Activated CD4-positive, alpha-beta memory T cell treated with anti-CD3 and anti-CD28 coated beads for 36 hours (primary cell): ENCODE data around the gene SPRED3. TPM values are rescaled to one million over a fixed set of nuclear protein-coding genes. Genes with fewer than 3 reads are reported as not detected.
"Not testable (repeated sequence)": the region's sequence is repeated elsewhere in the genome, so short reads cannot be mapped to it uniquely, and the experiment has no call there.

ENCODE experiments used
- CTCF ChIA-PET: fragments of 350-600 bp; sonication (Branson Sonifier 250); formaldehyde crosslinking; loops from one replicate; lab custom pipeline; 2021; ENCODE audit warnings: antibody characterized with exemption, inconsistent platforms; lab: Charles Lee
- POLR2A ChIA-PET: fragments of 350-600 bp; sonication (Branson Sonifier 250); formaldehyde crosslinking; loops from one replicate; lab custom pipeline; 2021; ENCODE audit warnings: antibody characterized with exemption; lab: Charles Lee
- DNase-seq: peaks from one replicate; pipeline ENCODE4 v3.0.0-alpha.2; 2020
- H3K27ac Mint-ChIP-seq: one replicate; pipeline ENCODE4 v1.8.0; 2021; ENCODE audit warnings: mixed read lengths
- H3K27me3 Mint-ChIP-seq: one replicate; pipeline ENCODE4 v1.8.0; 2021; ENCODE audit warnings: mixed read lengths
- H3K36me3 Mint-ChIP-seq: one replicate; pipeline ENCODE4 v1.8.0; 2021; ENCODE audit warnings: mixed read lengths
- H3K4me1 Mint-ChIP-seq: one replicate; pipeline ENCODE4 v1.8.0; 2021; ENCODE audit warnings: low read depth, mixed read lengths
- H3K4me3 Mint-ChIP-seq: one replicate; pipeline ENCODE4 v1.8.0; 2021; ENCODE audit warnings: mild to moderate bottlenecking, mixed read lengths
- H3K9me3 Mint-ChIP-seq: one replicate; pipeline ENCODE4 v1.8.0; 2021; ENCODE audit warnings: mixed read lengths
- intact Hi-C: fragments of 100-400 bp; cut with micrococcal nuclease; formaldehyde crosslinking; loops from one replicate; pipeline ENCODE4 v1.15.1; 2023
- total RNA-seq, 2 experiments: library from RNA; stranded (reverse); gene quantifications; one replicate each; pipeline ENCODE4 v1.2.3, GENCODE V29; 2021

The SPRED3 gene
- total RNA-seq, 2 experiments from 2014 or later: 5.5 to 6.0 TPM

DNA sequence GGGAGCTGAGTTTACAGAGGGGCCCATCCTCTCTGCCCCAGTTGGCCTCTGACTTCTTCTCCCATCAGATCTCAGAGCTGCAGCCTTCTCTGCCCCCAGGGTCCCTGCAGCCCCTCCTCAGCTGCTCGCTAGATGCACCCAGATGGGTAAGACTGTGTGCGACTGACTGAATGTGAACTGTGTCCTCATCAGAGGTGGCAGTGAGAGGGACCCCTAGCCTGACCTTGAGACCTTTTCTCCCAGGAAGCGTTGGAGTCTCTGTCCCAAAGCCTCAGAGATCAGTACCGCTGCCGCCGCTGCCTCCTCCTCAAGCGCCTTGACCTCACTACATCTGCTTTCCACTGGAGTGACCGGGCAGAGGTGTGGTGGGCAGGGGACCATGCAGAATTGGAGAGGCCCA is 16.8 kb downstream of the SPRED3 start:
- no peak for DNase-seq
- Mint-ChIP-seq H3K4me3 (peak overlapping the region; percentile 31), H3K27me3 (no peaks in the 10 kb centered on the region), H3K4me1 (peaks cover 20% of the 10 kb centered on the region), H3K27ac (peak overlapping the region; percentile 58), H3K36me3 (peaks cover 20% of the 10 kb centered on the region), H3K9me3 (no peaks in the 10 kb centered on the region)
- intact Hi-C loops: loop anchor here (10.0 kb wide), 1 partner anchor 210 kb away; the partner anchor contains the start of genes EIF3K and MAP4K1
- ChIA-PET CTCF (interaction anchor here (1.5 to 3.3 kb wide), 3 partner anchors 30 to 111 kb away, joined by 4 to 40 read pairs (median 30); partner anchors contain the start of gene PSMD8), POLR2A (interaction anchor here (0.6 to 1.0 kb wide), 4 partner anchors 10 to 104 kb away, joined by 3 read pairs; partner anchors contain the start of gene PSMD8)

DNA sequence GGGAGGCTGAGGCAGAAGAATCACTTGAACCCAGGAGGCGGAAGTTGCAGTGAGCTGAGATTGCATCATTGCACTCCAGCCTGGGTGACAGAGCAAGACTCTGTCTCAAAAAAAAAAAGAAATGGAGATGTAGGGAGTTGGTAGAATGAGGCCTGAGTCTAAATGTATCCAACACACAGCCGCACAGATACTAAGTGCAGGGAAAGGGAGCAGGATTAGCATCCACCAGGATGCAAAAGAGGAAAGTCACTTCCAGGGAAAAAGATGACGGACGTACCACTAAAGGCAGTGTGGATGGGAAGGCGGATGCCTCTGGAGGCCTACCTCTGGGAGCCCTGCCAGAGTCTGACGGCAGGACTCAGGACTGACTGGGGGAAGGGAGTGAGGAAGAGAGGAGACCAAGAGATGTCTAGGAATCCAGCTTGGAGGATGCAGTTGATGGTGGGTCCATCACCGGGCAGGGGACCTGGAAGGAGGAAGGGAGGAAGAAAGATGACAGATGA is 21.2 kb downstream of the SPRED3 start:
- ChIA-PET POLR2A (no interaction called here), CTCF (no interaction called here)
- peaks cover 21% of the 10 kb centered on the region for H3K36me3 Mint-ChIP-seq

DNA sequence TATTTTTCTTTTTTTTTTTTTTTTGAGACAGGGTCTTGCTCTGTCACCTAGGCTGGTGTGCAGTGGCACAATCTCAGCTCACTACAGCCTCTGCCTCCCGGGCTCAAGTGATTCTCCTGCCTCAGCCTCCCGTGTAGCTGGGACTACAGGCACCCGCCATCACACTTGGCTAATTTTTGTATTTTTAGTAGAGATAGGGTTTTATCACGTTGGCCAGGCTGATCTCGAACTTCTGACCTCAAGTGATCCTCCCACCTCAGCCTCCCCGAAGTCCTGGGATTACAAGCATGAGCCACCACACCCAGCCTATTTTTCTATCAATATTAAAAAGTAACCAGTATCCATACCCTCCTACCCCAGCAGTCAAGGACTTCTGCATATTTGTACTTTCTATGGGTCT is 21.9 kb downstream of the SPRED3 start:
- H3K27ac Mint-ChIP-seq, DNase-seq, H3K4me3 Mint-ChIP-seq, intact Hi-C loops, H3K4me1 Mint-ChIP-seq, POLR2A ChIA-PET, H3K27me3 Mint-ChIP-seq, H3K9me3 Mint-ChIP-seq: not testable (repeated sequence)
- H3K36me3 Mint-ChIP-seq: peaks cover 17% of the 10 kb centered on the region
- CTCF ChIA-PET: interaction anchor here (0.9 kb wide), 1 partner anchor 8 kb away, joined by 4 read pairs; the partner anchor contains the start of gene FAM98C

More for the DNA sequence above, 21.2 kb downstream of the SPRED3 start:
- Mint-ChIP-seq H3K4me1 (peaks cover 6% of the 10 kb centered on the region), H3K9me3 (no peaks in the 10 kb centered on the region), H3K4me3 (no peak overlapping the region), H3K27ac (peak overlapping the region; percentile 32), H3K27me3 (no peaks in the 10 kb centered on the region)
- DNase-seq: no peak
- intact Hi-C loops: loop anchor here (10.0 kb wide), 1 partner anchor 205 kb away; the partner anchor contains the start of genes EIF3K and MAP4K1

DNA sequence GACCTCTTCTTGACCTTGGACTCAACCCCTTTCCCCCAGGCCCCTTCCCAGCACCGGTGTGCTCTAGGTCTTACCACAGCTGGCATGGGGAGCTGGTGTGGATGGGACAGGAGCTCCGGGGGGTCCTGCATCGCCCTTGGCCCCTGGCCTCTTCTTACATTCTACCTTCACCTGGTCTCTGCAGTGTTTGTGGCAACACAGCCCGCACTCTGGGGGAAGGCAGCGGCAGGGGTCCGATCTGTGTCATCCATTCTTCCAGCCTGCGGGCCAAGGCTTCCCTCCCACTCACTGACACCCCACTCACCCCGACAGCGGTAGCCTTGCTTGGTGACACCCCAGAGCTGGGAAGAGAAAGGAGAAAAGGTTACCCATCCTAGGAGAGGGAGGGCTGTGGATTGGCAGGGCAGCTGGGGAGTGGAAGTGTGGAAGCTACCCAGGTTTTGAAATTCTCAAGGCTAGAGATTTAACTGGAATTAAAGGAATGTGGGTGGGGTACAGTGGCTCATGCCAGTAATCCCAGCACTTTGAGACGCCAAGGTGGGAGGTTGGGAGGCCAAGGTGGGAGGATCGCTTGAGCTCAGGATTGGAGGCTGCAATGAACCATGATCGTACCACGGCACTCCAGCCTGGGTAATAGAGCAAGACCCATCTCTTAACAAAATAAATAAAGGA is 22.7 kb downstream of the SPRED3 start:
- ChIA-PET POLR2A (no interaction called here), CTCF (interaction anchor here (0.9 to 1.3 kb wide), 2 partner anchors 8 kb away, joined by 4 to 7 read pairs; partner anchors contain the start of gene FAM98C)
- Mint-ChIP-seq H3K9me3 (no peaks in the 10 kb centered on the region), H3K27me3 (no peaks in the 10 kb centered on the region), H3K4me3 (no peak overlapping the region), H3K4me1 (no peaks in the 10 kb centered on the region), H3K27ac (no peak overlapping the region), H3K36me3 (peaks cover 16% of the 10 kb centered on the region)
- DNase-seq: no peak
- intact Hi-C loops: no loop called here

DNA sequence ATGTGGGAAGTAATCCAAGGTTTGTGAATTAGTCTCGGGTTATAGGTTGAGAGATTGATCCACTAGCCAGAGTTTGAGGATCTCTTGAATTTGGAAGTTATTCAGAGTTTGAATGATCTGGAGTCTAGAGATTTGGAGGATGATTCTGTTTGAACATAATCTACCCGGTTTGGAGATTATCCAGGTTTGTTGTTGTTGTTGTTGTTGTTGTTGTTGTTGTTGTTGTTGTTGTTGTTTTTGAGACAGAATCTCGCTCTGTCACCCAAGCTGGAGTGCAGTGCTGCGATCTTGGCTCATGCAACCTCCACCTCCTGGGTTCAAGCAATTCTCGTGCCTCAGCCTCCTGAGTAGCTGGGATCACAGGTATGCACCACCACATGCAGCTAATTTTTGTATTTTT is 23.4 kb downstream of the SPRED3 start:
- H3K9me3 Mint-ChIP-seq, H3K4me1 Mint-ChIP-seq, H3K27me3 Mint-ChIP-seq, POLR2A ChIA-PET, H3K27ac Mint-ChIP-seq, H3K4me3 Mint-ChIP-seq, DNase-seq, intact Hi-C loops: not testable (repeated sequence)
- CTCF ChIA-PET: interaction anchor here (0.6 to 1.3 kb wide), 2 partner anchors 9 to 524 kb away, joined by 3 to 7 read pairs; partner anchors contain the start of gene FAM98C
- H3K36me3 Mint-ChIP-seq: peaks cover 16% of the 10 kb centered on the region

DNA sequence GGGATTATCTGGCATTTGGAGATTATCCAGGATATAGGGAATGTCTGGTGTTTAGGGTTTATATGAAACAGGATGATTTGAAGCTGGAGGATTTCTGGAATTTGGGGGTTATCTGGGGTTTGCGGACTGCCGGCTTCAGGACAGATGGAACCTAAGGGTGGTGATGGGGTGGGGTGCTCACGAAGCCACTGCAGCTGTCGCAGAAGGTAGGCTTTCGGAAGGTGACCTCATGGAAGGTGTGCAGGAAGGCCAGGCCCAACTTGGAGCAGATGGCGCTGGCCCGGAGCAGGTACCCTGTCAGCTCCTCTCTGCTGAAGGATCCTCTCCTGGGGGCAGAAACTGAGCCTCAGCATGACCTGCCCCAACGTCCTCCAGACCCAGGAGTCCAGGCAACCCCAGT is 24.0 kb downstream of the SPRED3 start:
- intact Hi-C loops: no loop called here
- no peaks in the 10 kb centered on the region for H3K9me3 Mint-ChIP-seq
- no peak for DNase-seq
- H3K4me3 Mint-ChIP-seq: no peak overlapping the region
- no peak overlapping the region for H3K27ac Mint-ChIP-seq
- POLR2A ChIA-PET: no interaction called here
- peaks cover 13% of the 10 kb centered on the region for H3K36me3 Mint-ChIP-seq
- CTCF ChIA-PET: interaction anchor here (0.6 to 1.3 kb wide), 2 partner anchors 9 to 524 kb away, joined by 3 to 7 read pairs; partner anchors contain the start of gene FAM98C
- H3K27me3 Mint-ChIP-seq: no peaks in the 10 kb centered on the region
- peaks cover 8% of the 10 kb centered on the region for H3K4me1 Mint-ChIP-seq

DNA sequence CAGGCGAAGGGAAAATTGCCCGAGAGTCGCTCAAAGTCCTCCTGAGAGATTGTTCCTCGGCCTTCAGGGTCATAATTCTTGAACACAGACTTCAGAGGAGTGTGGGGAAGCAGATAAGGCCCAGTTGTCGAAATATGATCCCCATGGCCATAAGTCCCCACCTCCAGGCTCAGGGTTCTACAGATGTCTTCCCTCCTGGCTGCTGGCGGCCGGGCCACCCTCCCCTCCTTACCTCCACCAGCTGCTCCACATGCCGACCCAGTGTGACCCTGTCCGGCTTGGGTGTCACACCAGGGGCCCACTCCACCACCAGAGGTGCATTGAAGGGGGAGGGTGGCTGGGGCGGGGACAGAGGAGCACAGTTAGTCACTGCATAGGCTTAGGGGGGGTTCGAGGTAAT is 24.5 kb downstream of the SPRED3 start:
- ChIA-PET POLR2A (no interaction called here), CTCF (interaction anchor here (1.6 kb wide), 1 partner anchor 10 kb away, joined by 8 read pairs; the partner anchor contains the start of gene FAM98C)
- no peaks in the 10 kb centered on the region for H3K27me3 Mint-ChIP-seq
- H3K9me3 Mint-ChIP-seq: no peaks in the 10 kb centered on the region
- no peak overlapping the region for H3K4me3 Mint-ChIP-seq
- DNase-seq: no peak
- H3K36me3 Mint-ChIP-seq: peaks cover 11% of the 10 kb centered on the region
- peaks cover 12% of the 10 kb centered on the region for H3K4me1 Mint-ChIP-seq
- no peak overlapping the region for H3K27ac Mint-ChIP-seq
- intact Hi-C loops: no loop called here

DNA sequence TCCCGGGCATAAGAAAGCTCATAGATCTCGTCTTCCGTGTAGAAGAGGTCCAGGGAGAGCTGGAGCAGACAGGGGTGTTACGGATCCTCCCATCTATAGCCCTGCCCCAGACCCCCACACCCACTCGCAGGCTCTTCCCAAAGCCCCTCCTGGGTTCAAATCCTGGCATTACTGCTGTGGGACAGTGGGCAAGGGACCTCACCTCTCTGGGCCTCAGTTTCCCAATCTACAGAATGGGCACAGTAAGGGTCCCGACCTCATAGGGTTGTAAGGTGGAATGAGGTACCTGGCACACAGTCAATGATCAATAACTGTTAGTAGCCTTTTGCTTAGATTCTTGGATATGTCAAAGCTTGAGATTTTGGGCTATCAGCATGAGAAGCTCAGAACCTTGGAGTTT is 24.9 kb downstream of the SPRED3 start:
- Mint-ChIP-seq H3K27me3 (no peaks in the 10 kb centered on the region), H3K36me3 (peaks cover 11% of the 10 kb centered on the region), H3K4me3 (no peak overlapping the region), H3K27ac (no peak overlapping the region), H3K4me1 (peaks cover 14% of the 10 kb centered on the region), H3K9me3 (no peaks in the 10 kb centered on the region)
- ChIA-PET CTCF (interaction anchor here (1.1 to 1.6 kb wide), 2 partner anchors 10 to 11 kb away, joined by 3 to 8 read pairs; partner anchors contain the start of gene FAM98C), POLR2A (no interaction called here)
- intact Hi-C loops: no loop called here
- no peak for DNase-seq

DNA sequence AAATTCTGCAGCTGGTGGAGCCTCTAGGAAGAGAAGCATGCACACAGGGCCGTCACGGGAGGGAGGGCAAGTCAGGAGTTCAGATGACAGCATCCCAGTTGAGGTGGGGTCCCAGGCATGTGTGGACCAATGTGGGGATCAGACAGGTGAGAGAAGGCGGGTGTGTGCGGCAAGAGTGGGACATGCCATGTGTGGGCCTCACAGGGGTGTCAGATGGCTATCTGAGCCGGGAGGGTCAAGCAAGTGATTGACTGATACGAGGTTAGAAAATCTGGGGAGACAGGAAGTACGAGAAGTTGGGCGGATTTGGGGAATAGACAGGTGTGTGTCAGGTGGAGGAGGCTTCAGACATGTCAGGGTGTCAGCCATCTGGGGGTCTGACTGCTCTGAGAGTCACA is 28.6 kb downstream of the SPRED3 start:
- CTCF ChIA-PET: interaction anchor here (1.1 to 3.0 kb wide), 2 partner anchors 14 to 218 kb away, joined by 3 to 12 read pairs; partner anchors contain the start of gene FAM98C
- intact Hi-C loops: loop anchor here (1.0 kb wide), 1 partner anchor 10 kb away; no protein-coding TSS in a partner anchor

DNA sequence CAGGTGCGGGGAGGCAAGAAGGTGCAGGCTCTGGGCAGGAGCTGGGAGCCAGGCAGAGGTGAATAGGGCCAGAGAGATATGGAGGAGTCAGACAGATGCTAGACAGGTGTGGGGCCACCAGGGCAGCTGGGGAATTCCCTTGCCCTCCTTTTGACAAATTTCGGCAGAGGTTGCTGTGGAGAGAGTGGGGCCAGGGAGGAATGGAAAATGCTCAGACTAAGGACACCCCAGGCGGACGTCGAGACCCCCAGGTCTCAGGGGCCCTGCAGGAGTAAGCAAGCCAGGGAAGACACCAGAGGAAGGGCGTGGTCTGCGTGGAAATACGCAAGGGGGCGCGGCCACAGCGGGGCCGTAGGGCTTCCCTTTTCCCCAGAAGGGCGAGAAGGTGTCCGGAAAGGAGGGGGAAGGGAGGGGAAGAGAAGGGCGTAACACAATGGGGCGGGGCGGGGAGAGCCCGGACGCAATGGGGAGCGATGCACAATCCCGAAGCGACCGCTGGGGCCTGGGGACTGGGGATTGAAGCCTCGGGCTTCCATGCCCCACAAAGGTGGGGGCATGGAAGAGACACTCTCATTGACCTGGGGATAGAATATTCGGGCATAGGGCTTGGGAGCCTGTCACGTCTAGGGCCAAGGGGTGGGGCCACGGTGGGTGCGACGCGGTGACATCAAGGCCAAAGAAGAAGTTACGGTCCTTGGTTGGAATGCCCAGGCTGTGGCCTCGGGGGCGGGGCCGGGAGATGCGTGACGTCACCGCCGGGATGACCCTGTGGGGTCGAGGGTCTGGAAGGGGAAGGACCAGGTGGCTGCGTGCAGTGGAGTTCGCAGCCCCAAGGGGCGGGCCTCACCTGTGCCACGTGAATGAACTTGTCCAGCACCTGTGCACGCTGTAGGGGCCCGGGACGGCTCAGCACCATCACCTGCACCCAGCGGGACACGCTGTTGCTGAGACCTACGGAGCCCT is 29.3 kb downstream of the SPRED3 start:
- POLR2A ChIA-PET: interaction anchor here (1.1 kb wide), 1 partner anchor 15 kb away, joined by 3 read pairs; the partner anchor contains the start of gene FAM98C
- H3K27me3 Mint-ChIP-seq: no peaks in the 10 kb centered on the region
- DNase-seq: peak; percentile 81
- H3K27ac Mint-ChIP-seq: peak overlapping the region; percentile 65
- intact Hi-C loops: loop anchor here (1.0 kb wide), 1 partner anchor 9 kb away; no protein-coding TSS in a partner anchor
- CTCF ChIA-PET: interaction anchor here (3.0 kb wide), 1 partner anchor 14 kb away, joined by 12 read pairs; the partner anchor contains the start of gene FAM98C
- H3K9me3 Mint-ChIP-seq: no peaks in the 10 kb centered on the region
- H3K36me3 Mint-ChIP-seq: no peaks in the 10 kb centered on the region
- H3K4me1 Mint-ChIP-seq: peaks cover 20% of the 10 kb centered on the region
- H3K4me3 Mint-ChIP-seq: peak overlapping the region; percentile 69

More for the DNA sequence above, 28.6 kb downstream of the SPRED3 start:
- H3K9me3 Mint-ChIP-seq: no peaks in the 10 kb centered on the region
- DNase-seq: no peak
- peaks cover 20% of the 10 kb centered on the region for H3K4me1 Mint-ChIP-seq
- H3K27ac Mint-ChIP-seq: peak overlapping the region; percentile 65
- H3K4me3 Mint-ChIP-seq: peak overlapping the region; percentile 69
- POLR2A ChIA-PET: interaction anchor here (1.1 kb wide), 1 partner anchor 14 kb away, joined by 3 read pairs; the partner anchor contains the start of gene FAM98C
- no peaks in the 10 kb centered on the region for H3K36me3 Mint-ChIP-seq
- no peaks in the 10 kb centered on the region for H3K27me3 Mint-ChIP-seq

DNA sequence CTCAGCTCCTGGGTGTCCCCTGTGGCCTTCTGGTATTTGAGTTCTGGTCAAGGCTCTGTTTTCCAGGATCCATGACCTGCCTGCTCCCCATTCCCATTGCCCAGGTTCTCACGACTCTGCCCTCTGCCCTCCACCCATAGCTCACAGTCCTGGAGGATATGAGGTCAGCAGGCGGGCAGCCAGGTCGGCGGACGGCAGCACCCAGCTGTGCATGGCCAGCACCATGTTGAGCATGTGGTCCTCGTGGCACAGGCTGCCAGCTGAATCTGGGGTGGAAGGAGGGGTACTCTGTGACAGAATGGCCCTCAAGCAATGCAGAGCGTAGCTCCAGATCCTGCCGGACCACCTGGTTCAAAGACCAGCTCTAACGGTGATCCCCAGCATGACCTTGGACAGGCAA is 32.4 kb downstream of the SPRED3 start:
- no peak overlapping the region for H3K27ac Mint-ChIP-seq
- H3K4me3 Mint-ChIP-seq: no peak overlapping the region
- intact Hi-C loops: no loop called here
- DNase-seq: no peak
- H3K36me3 Mint-ChIP-seq: no peaks in the 10 kb centered on the region
- no peaks in the 10 kb centered on the region for H3K9me3 Mint-ChIP-seq
- POLR2A ChIA-PET: no interaction called here
- no peaks in the 10 kb centered on the region for H3K27me3 Mint-ChIP-seq
- CTCF ChIA-PET: interaction anchor here (1.5 kb wide), 1 partner anchor 17 kb away, joined by 12 read pairs; the partner anchor contains the start of gene FAM98C
- peaks cover 23% of the 10 kb centered on the region for H3K4me1 Mint-ChIP-seq
